CD14-positive monocyte (primary cell): Measurements from ENCODE around the gene CXADR. TPM values are rescaled to one million over a fixed set of nuclear protein-coding genes. Genes with fewer than 3 reads are reported as not detected.

Experiments used
- DNase-seq, 3 donors: peaks; one replicate each; pipeline ENCODE4 v3.0.0-alpha.2; 2011 to 2022
- H2AFZ ChIP-seq: 2 replicates; pipeline ENCODE4 v1.6.0; 2012; ENCODE audit warnings: mild to moderate bottlenecking, low read depth, low read length, inconsistent platforms; ENCODE audit not compliant: insufficient read depth, poor library complexity, severe bottlenecking
- H3K27ac ChIP-seq, 2 donors: 1 replicate in 1 of 2; 2 replicates in 1 of 2; pipeline ENCODE4 v1.5.1; 2012 to 2013; ENCODE audit warnings: low read length in 2 of 2, control low read depth in 1 of 2, inconsistent platforms in 1 of 2, low read depth in 1 of 2, mild to moderate bottlenecking in 1 of 2
- H3K27me3 ChIP-seq, 2 donors: one replicate each; pipeline versions ENCODE4 v1.6.0 to v1.6.1; 2011 to 2013; ENCODE audit warnings: low read length in 2 of 2; ENCODE audit not compliant: control insufficient read depth in 2 of 2, insufficient read depth in 2 of 2
- H3K36me3 ChIP-seq, 2 donors: replicated peaks in 1 of 2; 1 replicate in 1 of 2; 2 replicates in 1 of 2; pipeline versions ENCODE4 v1.5.1 to v1.6.1; 2012 to 2013; ENCODE audit warnings: low read length in 2 of 2, control low read depth in 1 of 2, inconsistent platforms in 1 of 2, mild to moderate bottlenecking in 1 of 2; ENCODE audit not compliant: insufficient read depth in 2 of 2, control insufficient read depth in 1 of 2
- H3K4me1 ChIP-seq, 2 donors: 1 replicate in 1 of 2; 2 replicates in 1 of 2; pipeline versions ENCODE4 v1.5.1 to v1.6.1; 2012 to 2013; ENCODE audit warnings: low read length in 2 of 2, control low read depth in 1 of 2, inconsistent platforms in 1 of 2, mild to moderate bottlenecking in 1 of 2, moderate library complexity in 1 of 2; ENCODE audit not compliant: insufficient read depth in 2 of 2, control insufficient read depth in 1 of 2
- H3K4me2 ChIP-seq: replicated peaks from 2 replicates; pipeline ENCODE3; 2012; ENCODE audit warnings: low read length, moderate library complexity, mild to moderate bottlenecking; ENCODE audit not compliant: poor library complexity, severe bottlenecking; ENCODE audit errors: extremely low read depth
- H3K4me3 ChIP-seq, 3 experiments: fragments of 200-600 bp in 1 of 3; sonication (generic) in 1 of 3; replicated peaks in 1 of 3; 1 replicate in 2 of 3; 2 replicates in 1 of 3; pipeline ENCODE4 v1.5.1; 2011 to 2013; ENCODE audit warnings: low read length in 3 of 3, mild to moderate bottlenecking in 3 of 3, control low read depth in 2 of 3, low read depth in 2 of 3, inconsistent platforms in 1 of 3, moderate library complexity in 1 of 3
- H3K79me2 ChIP-seq: 2 replicates; pipeline ENCODE4 v1.6.0; 2012; ENCODE audit warnings: mild to moderate bottlenecking, control low read depth, inconsistent platforms, low read length, moderate library complexity; ENCODE audit not compliant: insufficient read depth
- H3K9ac ChIP-seq: 2 replicates; pipeline ENCODE4 v1.6.0; 2017; ENCODE audit warnings: low read length, mild to moderate bottlenecking; ENCODE audit not compliant: insufficient read depth, poor library complexity, severe bottlenecking
- H3K9me3 ChIP-seq, 2 donors: replicated peaks in 1 of 2; 1 replicate in 1 of 2; 2 replicates in 1 of 2; pipeline versions ENCODE4 v1.5.1 to v1.6.1; 2012 to 2013; ENCODE audit warnings: low read length in 2 of 2, control low read depth in 1 of 2; ENCODE audit not compliant: control insufficient read depth in 1 of 2, insufficient read depth in 1 of 2
- H4K20me1 ChIP-seq: 2 replicates; pipeline ENCODE4 v1.6.0; 2012; ENCODE audit warnings: mild to moderate bottlenecking, low read length, control low read depth, moderate library complexity; ENCODE audit not compliant: insufficient read depth
- H3K27ac Mint-ChIP-seq, 7 donors: one replicate each; pipeline ENCODE4 v1.8.0; 2020; ENCODE audit warnings: mild to moderate bottlenecking in 7 of 7, mixed read lengths in 7 of 7, moderate library complexity in 6 of 7, inconsistent platforms in 2 of 7
- H3K27me3 Mint-ChIP-seq, 3 donors: one replicate each; pipeline ENCODE4 v1.8.0; 2021 to 2022; ENCODE audit warnings: low read depth in 3 of 3, mild to moderate bottlenecking in 3 of 3, mixed read lengths in 3 of 3, moderate library complexity in 3 of 3, inconsistent platforms in 1 of 3
- H3K36me3 Mint-ChIP-seq, 2 donors: one replicate each; pipeline ENCODE4 v1.8.0; 2020; ENCODE audit warnings: mixed read lengths in 2 of 2, inconsistent platforms in 1 of 2, mild to moderate bottlenecking in 1 of 2
- H3K4me1 Mint-ChIP-seq: one replicate; pipeline ENCODE4 v1.8.0; 2020; ENCODE audit warnings: mild to moderate bottlenecking, mixed read lengths
- H3K4me3 Mint-ChIP-seq, 2 donors: one replicate each; pipeline ENCODE4 v1.8.0; 2020; ENCODE audit warnings: mild to moderate bottlenecking in 2 of 2, mixed read lengths in 2 of 2, moderate library complexity in 1 of 2
- H3K9me3 Mint-ChIP-seq, 7 donors: one replicate each; pipeline ENCODE4 v1.8.0; 2020 to 2022; ENCODE audit warnings: mixed read lengths in 7 of 7, mild to moderate bottlenecking in 6 of 7, moderate library complexity in 6 of 7, inconsistent platforms in 2 of 7
- CTCF ChIP-seq: fragments of 200-600 bp; IDR thresholded peaks from one replicate; pipeline ENCODE4 v1.8.0; 2022; ENCODE audit warnings: antibody characterized with exemption, mild to moderate bottlenecking
- WGBS: methylation state at CpG from one replicate; pipeline ENCODE4 v1.1.5; 2013; ENCODE audit warnings: missing lambda C conversion rate; ENCODE audit not compliant: insufficient coverage; 5-methylcytosine and 5-hydroxymethylcytosine counted together
- intact Hi-C, 2 donors: fragments of 100-400 bp; cut with micrococcal nuclease; formaldehyde crosslinking; loops; one replicate each; pipeline versions ENCODE4 v1.15.0 to v1.15.1; 2023
- polyA plus RNA-seq, 3 donors: library from polyadenylated mRNA; depleted of rRNA in 1 of 3; unstranded in 2 of 3; stranded (reverse) in 1 of 3; fragments of 300-500 nt in 2 of 3; fragments of >200 nt in 1 of 3; fragmentation: Illumina TruSeq in 2 of 3; gene quantifications; 1 replicate in 2 of 3; 2 replicates in 1 of 3; pipeline ENCODE4 v1.2.3, GENCODE V29; 2012 to 2021

Gene CXADR
- polyA plus RNA-seq, 3 donors: not detected

- H3K27ac Mint-ChIP-seq: no peak overlapping the region
- no peak for TF ChIP-seq CTCF
These were observed 16.8 kb downstream of the CXADR start for GRCh38 chr21:17529648-17530047.

GRCh38 chr21:17532292-17532691 is 19.4 kb downstream of the CXADR start:
- H3K36me3 ChIP-seq: no peaks in the 10 kb centered on the region
- no peak for TF ChIP-seq CTCF
- no peaks in the 10 kb centered on the region for H3K9me3 ChIP-seq
- no peak for DNase-seq
- no peak overlapping the region for H3K27ac Mint-ChIP-seq
- no peak overlapping the region for H3K4me2 ChIP-seq
- 86% methylated on average over 2 of the region's 3 CpGs for WGBS
- peaks cover 14% of the 10 kb centered on the region for H3K4me1 Mint-ChIP-seq
- no peaks in the 10 kb centered on the region for H3K79me2 ChIP-seq
- peaks cover 13 to 30% (median 19%) of the 10 kb centered on the region in 3 donors for H3K27me3 Mint-ChIP-seq
- H3K36me3 Mint-ChIP-seq: no peaks in the 10 kb centered on the region
- peaks cover 0 to 7% (median 4%) of the 10 kb centered on the region in 7 donors for H3K9me3 Mint-ChIP-seq
- intact Hi-C loops: loop anchor here in 1 of 2 donors (10.0 kb wide), 1 partner anchor 283 kb away; the partner anchor contains the start of gene C21orf91
- H3K9ac ChIP-seq: no peak overlapping the region
- H2AFZ ChIP-seq: no peak overlapping the region
- peaks cover 2 to 4% of the 10 kb centered on the region in 2 donors for H3K27me3 ChIP-seq
- no peak overlapping the region for H3K27ac ChIP-seq
- H3K4me3 ChIP-seq: no peak overlapping the region
- no peaks in the 10 kb centered on the region for H4K20me1 ChIP-seq
- peaks cover 17 to 18% of the 10 kb centered on the region in 2 donors for H3K4me1 ChIP-seq
- H3K4me3 Mint-ChIP-seq: no peak overlapping the region

More at GRCh38 chr21:17529648-17530047, 16.8 kb downstream of the CXADR start:
- no peaks in the 10 kb centered on the region for H3K36me3 Mint-ChIP-seq
- Histone ChIP-seq H3K9ac (no peak overlapping the region), H4K20me1 (no peaks in the 10 kb centered on the region), H3K36me3 (no peaks in the 10 kb centered on the region), H3K27ac (no peak overlapping the region), H2AFZ (no peak overlapping the region), H3K4me1 (peaks cover 2 to 4% of the 10 kb centered on the region in 2 donors), H3K9me3 (no peaks in the 10 kb centered on the region), H3K79me2 (no peaks in the 10 kb centered on the region), H3K27me3 (peaks cover 0 to 3% of the 10 kb centered on the region in 2 donors), H3K4me3 (no peak overlapping the region), H3K4me2 (no peak overlapping the region)
- no peak for DNase-seq
- 100% methylated on average over 1 of the region's 5 CpGs for WGBS
- peaks cover 4% of the 10 kb centered on the region for H3K4me1 Mint-ChIP-seq
- intact Hi-C loops: loop anchor here in 1 of 2 donors (10.0 kb wide), 1 partner anchor 285 kb away; the partner anchor contains the start of gene C21orf91
- H3K27me3 Mint-ChIP-seq: peaks cover 10 to 17% (median 15%) of the 10 kb centered on the region in 3 donors
- peaks cover 0 to 7% (median 2%) of the 10 kb centered on the region in 7 donors for H3K9me3 Mint-ChIP-seq
- H3K4me3 Mint-ChIP-seq: no peak overlapping the region
